ENCODE measurements around the gene ZNF439.

ZNF439 gene

GRCh38 chr19:11848594-11849469, at the start of gene ZNF439:
TSS of gene ZNF439 (plus strand) at chr19:11848726. CDS start at chr19:11848868, 142 bp downstream.
- CTCF ChIA-PET: no interaction called here
- DNase-seq (ENCODE audit: extremely low spot score): no peak
- TF ChIP-seq ARNT (IDR thresholded peaks at IDR 0.05): no peak
- POLR2A ChIA-PET: no interaction called here

GRCh38 chr19:11806354-11807098, 42.0 kb upstream of the ZNF439 start:
- no peak for DNase-seq (ENCODE audit: extremely low spot score)
- TF ChIP-seq LEF1 (IDR thresholded peaks at IDR 0.05; ENCODE audit: borderline replicate concordance): no peak
- no peak for TF ChIP-seq NFRKB (IDR thresholded peaks at IDR 0.05)
- no peak for TF ChIP-seq L3MBTL2 (conservative IDR thresholded peaks at IDR 0.05)
- no peak for TF ChIP-seq FOXA1 (IDR thresholded peaks at IDR 0.05)
- ChIA-PET CTCF (no interaction called here), POLR2A (no interaction called here)

GRCh38 chr19:11807099-11807380, 41.5 kb upstream of the ZNF439 start:
- no peak for DNase-seq (ENCODE audit: extremely low spot score)
- POLR2A ChIA-PET: no interaction called here
- TF ChIP-seq NFRKB (IDR thresholded peaks at IDR 0.05): no peak
- TF ChIP-seq BHLHE40 (IDR thresholded peaks at IDR 0.05; ENCODE audit: borderline replicate concordance): no peak
- no peak for TF ChIP-seq HDGF (IDR thresholded peaks at IDR 0.05; ENCODE audit: borderline replicate concordance)
- TF ChIP-seq FOXM1 (IDR thresholded peaks at IDR 0.05; ENCODE audit: borderline replicate concordance): no peak
- no peak for TF ChIP-seq FOXA1 (IDR thresholded peaks at IDR 0.05)
- TF ChIP-seq L3MBTL2 (conservative IDR thresholded peaks at IDR 0.05): no peak
- no peak for TF ChIP-seq PKNOX1 (IDR thresholded peaks at IDR 0.05)
- TF ChIP-seq LEF1 (IDR thresholded peaks at IDR 0.05; ENCODE audit: borderline replicate concordance): no peak
- no peak for TF ChIP-seq CTBP1 (IDR thresholded peaks at IDR 0.05; ENCODE audit: borderline replicate concordance)
- no peak for TF ChIP-seq SUZ12 (IDR thresholded peaks at IDR 0.05)
- no peak for TF ChIP-seq ARNT (IDR thresholded peaks at IDR 0.05)
- TF ChIP-seq ELF4 (IDR thresholded peaks at IDR 0.05): no peak
- TF ChIP-seq ZNF384 (IDR thresholded peaks at IDR 0.05): no peak
- no peak for TF ChIP-seq TARDBP (IDR thresholded peaks at IDR 0.05)
- no peak for TF ChIP-seq SP1 (IDR thresholded peaks at IDR 0.05)
- no peak for TF ChIP-seq FOXK2 (IDR thresholded peaks at IDR 0.05)
- CTCF ChIA-PET: no interaction called here

- TF ChIP-seq HDGF (IDR thresholded peaks at IDR 0.05; ENCODE audit: borderline replicate concordance) (no peak), FOXK2 (IDR thresholded peaks at IDR 0.05) (no peak), PKNOX1 (IDR thresholded peaks at IDR 0.05) (no peak), SP1 (IDR thresholded peaks at IDR 0.05) (no peak), LEF1 (IDR thresholded peaks at IDR 0.05; ENCODE audit: borderline replicate concordance) (no peak), NFRKB (IDR thresholded peaks at IDR 0.05) (no peak), ZNF384 (IDR thresholded peaks at IDR 0.05) (no peak)
- DNase-seq (ENCODE audit: extremely low spot score): no peak
- ChIA-PET CTCF (interaction anchor here (0.6 kb wide), 2 partner anchors 85 to 410 kb away, joined by 3 to 4 read pairs; no protein-coding TSS in a partner anchor), POLR2A (interaction anchor here (1.5 kb wide), 1 partner anchor 47 kb away, joined by 5 read pairs; the partner anchor contains the start of gene ZNF441)
Observed at GRCh38 chr19:11813703-11814028, 34.9 kb upstream of the ZNF439 start.

GRCh38 chr19:11814029-11814699, 34.4 kb upstream of the ZNF439 start, which contains the start of gene ZNF440:
TSS of gene ZNF440 (plus strand) at chr19:11814273. CDS start at chr19:11814448, 175 bp downstream.
- ChIA-PET CTCF (interaction anchor here (0.6 kb wide), 2 partner anchors 85 to 411 kb away, joined by 3 to 4 read pairs; no protein-coding TSS in a partner anchor), POLR2A (interaction anchor here (0.7 to 1.5 kb wide), 2 partner anchors 48 to 221 kb away, joined by 3 to 5 read pairs; partner anchors contain the start of gene ZNF441)
- DNase-seq (ENCODE audit: extremely low spot score): peak; percentile 91
- peak; percentile 51 for TF ChIP-seq L3MBTL2 (conservative IDR thresholded peaks at IDR 0.05)
- no peak for TF ChIP-seq ZNF384 (IDR thresholded peaks at IDR 0.05)
- no peak for TF ChIP-seq BHLHE40 (IDR thresholded peaks at IDR 0.05; ENCODE audit: borderline replicate concordance)
- peak; percentile 98 for TF ChIP-seq PKNOX1 (IDR thresholded peaks at IDR 0.05)

DNA sequence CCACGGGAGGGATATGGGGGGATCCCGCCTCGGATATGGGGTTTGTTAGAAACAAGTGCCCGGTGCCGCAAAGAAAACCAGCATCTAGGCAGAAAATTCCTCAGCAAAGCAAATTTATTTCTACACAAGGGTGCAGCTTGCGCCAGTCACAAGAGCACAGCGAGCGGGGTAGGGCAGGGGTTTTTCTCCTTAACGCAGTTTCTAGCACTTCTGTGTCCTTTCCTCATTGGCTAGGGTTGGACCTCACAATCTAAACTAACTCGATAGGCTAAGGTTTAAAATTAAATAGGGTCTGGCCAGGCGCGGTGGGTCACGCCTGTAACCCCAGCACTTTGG, 33.9 kb upstream of the ZNF439 start:
- TF ChIP-seq SUZ12 (IDR thresholded peaks at IDR 0.05) (no peak), L3MBTL2 (conservative IDR thresholded peaks at IDR 0.05) (0 out of 2 replicates have a peak, but pooled peaks have one; percentile 19), FOXA1 (IDR thresholded peaks at IDR 0.05) (no peak), LEF1 (IDR thresholded peaks at IDR 0.05; ENCODE audit: borderline replicate concordance) (no peak)
- no peak for DNase-seq (ENCODE audit: extremely low spot score)
- POLR2A ChIA-PET: interaction anchor here (0.7 kb wide), 1 partner anchor 221 kb away, joined by 3 read pairs; no protein-coding TSS in a partner anchor
- CTCF ChIA-PET: no interaction called here

Measured in HEK293T (cell line).